Stomach (tissue), 9 donors: ENCODE measurements around the gene PLEKHG5. TPM values are rescaled to one million over a fixed set of nuclear protein-coding genes. Genes with fewer than 3 reads are reported as not detected.

Experiments used
- DNase-seq, 2 donors: peaks; one replicate each; pipeline versions ENCODE4 v3.0.0 to v3.0.0-alpha.2; 2013 to 2019
- H3K27ac ChIP-seq, 5 donors: fragments of 200-600 bp in 4 of 5; sonication (generic) in 4 of 5; one replicate each; pipeline ENCODE4 v1.5.1; 2013 to 2019; ENCODE audit warnings: mild to moderate bottlenecking in 1 of 5, moderate library complexity in 1 of 5
- H3K27me3 ChIP-seq, 3 donors: fragments of 200-600 bp; sonication (generic); one replicate each; pipeline ENCODE4 v1.5.1; 2017 to 2019; ENCODE audit warnings: mixed run types in 1 of 3
- H3K36me3 ChIP-seq, 4 donors: fragments of 200-600 bp; sonication (generic); 1 replicate in 3 of 4; 2 replicates in 1 of 4; pipeline ENCODE4 v1.5.1; 2016 to 2019
- H3K4me1 ChIP-seq, 4 donors: fragments of 200-600 bp; sonication (generic); one replicate each; pipeline ENCODE4 v1.5.1; 2016 to 2019
- H3K4me3 ChIP-seq, 4 donors: fragments of 200-600 bp; sonication (generic) in 3 of 4; one replicate each; pipeline ENCODE4 v1.5.1; 2016 to 2019; ENCODE audit warnings: mild to moderate bottlenecking in 1 of 4
- H3K9me3 ChIP-seq, 4 donors: fragments of 200-600 bp; sonication (generic); one replicate each; pipeline ENCODE4 v1.5.1; 2016 to 2019
- CTCF ChIP-seq, 7 experiments: fragments of 450-650 bp in 4 of 7; fragments of 200-600 bp in 3 of 7; sonication (generic) in 3 of 7; IDR thresholded peaks; one replicate each; pipeline ENCODE4 v1.5.1; 2016 to 2019; ENCODE audit warnings: antibody characterized with exemption in 7 of 7, control low read depth in 2 of 7, mild to moderate bottlenecking in 1 of 7
- EP300 ChIP-seq: sonication (generic); formaldehyde crosslinking; IDR thresholded peaks from one replicate; pipeline ENCODE4 v1.6.1; 2017; ENCODE audit warnings: antibody characterized with exemption
- POLR2A ChIP-seq, 4 donors: fragments of 450-650 bp; IDR thresholded peaks; one replicate each; pipeline ENCODE4 v1.6.1; 2016; ENCODE audit warnings: antibody characterized with exemption in 4 of 4, control low read depth in 2 of 4, mild to moderate bottlenecking in 1 of 4, moderate library complexity in 1 of 4
- POLR2AphosphoS5 ChIP-seq, 3 donors: sonication (generic); formaldehyde crosslinking; IDR thresholded peaks; one replicate each; pipeline ENCODE4 v1.6.1; 2016; ENCODE audit warnings: antibody characterized with exemption in 3 of 3
- WGBS, 5 donors: extraction: QIAGEN DNeasy Blood & Tissue Kit in 3 of 5; methylation state at CpG; one replicate each; pipeline versions ENCODE4 v1.1.5 to v1.1.7; 2013 to 2018; 5-methylcytosine and 5-hydroxymethylcytosine counted together
- intact Hi-C: fragments of 100-400 bp; cut with DNase I; formaldehyde crosslinking; loops from one replicate; pipeline ENCODE4 v1.15.1; 2023; ENCODE audit warnings: low total_unique reads
- polyA plus RNA-seq, 3 donors: library from polyadenylated mRNA; stranded (reverse); fragments of 200-250 nt; gene quantifications; one replicate each; pipeline ENCODE4 v1.2.3, GENCODE V29; 2013
- total RNA-seq, 5 donors: library from RNA; depleted of rRNA; stranded (reverse); fragments of >200 nt; gene quantifications; one replicate each; pipeline versions ENCODE4 v1.1.0 to v1.2.3, GENCODE V29; 2014 to 2016
- donor health status: healthy with polysubstance abuse.
- donor health status: Bipolar disorder and iron deficiency.
- donor health status: healthy.

The PLEKHG5 gene
- total and polyA plus RNA-seq, 8 donors = 1.4 to 58.8 (median 7.4) TPM

GRCh38 chr1:6534248-6534822, 42.9 kb upstream of the PLEKHG5 start:
- no peak overlapping the region for H3K4me3 ChIP-seq
- H3K4me1 ChIP-seq = peaks cover 0 to 5% (median 2%) of the 10 kb centered on the region in 4 donors
- WGBS, 5 donors = 90 to 94% (median 92%) methylated on average over 8 of the region's 8 CpGs
- peaks cover 44 to 90% (median 83%) of the 10 kb centered on the region in 4 donors for H3K36me3 ChIP-seq
- intact Hi-C loops = no loop called here
- DNase-seq = no peak
- no peak for TF ChIP-seq POLR2AphosphoS5 (IDR thresholded peaks at IDR 0.05)
- TF ChIP-seq POLR2A (IDR thresholded peaks at IDR 0.05) = no peak
- no peak for TF ChIP-seq EP300
- TF ChIP-seq CTCF (IDR thresholded peaks at IDR 0.05) = no peak
- H3K9me3 ChIP-seq = no peaks in the 10 kb centered on the region
- H3K27ac ChIP-seq = no peak overlapping the region
- H3K27me3 ChIP-seq = no peaks in the 10 kb centered on the region

DNA sequence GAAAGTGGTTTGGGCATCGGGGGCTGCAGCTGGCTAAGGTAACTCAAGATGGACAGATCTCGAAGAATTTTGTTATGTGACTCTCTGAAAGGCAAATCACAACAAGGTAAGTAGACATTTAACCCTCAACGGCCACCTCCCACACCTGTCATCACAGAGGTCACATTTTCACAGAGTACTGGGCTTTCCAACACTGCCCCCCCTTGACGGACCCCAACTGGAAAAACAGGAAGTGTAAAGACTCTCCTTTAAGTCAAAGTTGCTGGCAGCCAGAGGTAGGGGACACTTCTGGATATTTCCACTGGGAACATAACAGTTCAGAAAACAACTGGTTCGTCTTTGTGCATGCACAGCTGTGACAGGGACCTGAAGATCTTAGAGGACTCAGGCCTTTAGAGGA, 40.5 kb upstream of the PLEKHG5 start:
- H3K4me1 ChIP-seq = peaks cover 0 to 5% (median 2%) of the 10 kb centered on the region in 4 donors
- WGBS, 5 donors = 86 to 96% (median 89%) methylated on average over 5 of the region's 5 CpGs
- H3K4me3 ChIP-seq = no peak overlapping the region
- H3K27me3 ChIP-seq = no peaks in the 10 kb centered on the region
- intact Hi-C loops = no loop called here
- no peak overlapping the region for H3K27ac ChIP-seq
- H3K9me3 ChIP-seq = no peaks in the 10 kb centered on the region
- no peak for DNase-seq
- TF ChIP-seq EP300 = no peak
- no peak for TF ChIP-seq POLR2A (IDR thresholded peaks at IDR 0.05)
- TF ChIP-seq CTCF (IDR thresholded peaks at IDR 0.05) = no peak
- no peak for TF ChIP-seq POLR2AphosphoS5 (IDR thresholded peaks at IDR 0.05)
- peaks cover 64 to 97% (median 95%) of the 10 kb centered on the region in 4 donors for H3K36me3 ChIP-seq

GRCh38 chr1:6530504-6531160, 39.2 kb upstream of the PLEKHG5 start:
- DNase-seq = no peak
- Histone ChIP-seq H3K27ac (no peak overlapping the region), H3K27me3 (no peaks in the 10 kb centered on the region), H3K9me3 (no peaks in the 10 kb centered on the region), H3K4me3 (no peak overlapping the region), H3K4me1 (peaks cover 0 to 5% (median 2%) of the 10 kb centered on the region in 4 donors), H3K36me3 (peaks cover 78 to 99% (median 98%) of the 10 kb centered on the region in 4 donors)
- intact Hi-C loops = no loop called here
- no peak for TF ChIP-seq CTCF (IDR thresholded peaks at IDR 0.05)
- TF ChIP-seq POLR2AphosphoS5 (IDR thresholded peaks at IDR 0.05) = no peak
- TF ChIP-seq EP300 = no peak
- 94 to 98% (median 98%) methylated on average over 13 of the region's 13 CpGs for WGBS, 5 donors

DNA sequence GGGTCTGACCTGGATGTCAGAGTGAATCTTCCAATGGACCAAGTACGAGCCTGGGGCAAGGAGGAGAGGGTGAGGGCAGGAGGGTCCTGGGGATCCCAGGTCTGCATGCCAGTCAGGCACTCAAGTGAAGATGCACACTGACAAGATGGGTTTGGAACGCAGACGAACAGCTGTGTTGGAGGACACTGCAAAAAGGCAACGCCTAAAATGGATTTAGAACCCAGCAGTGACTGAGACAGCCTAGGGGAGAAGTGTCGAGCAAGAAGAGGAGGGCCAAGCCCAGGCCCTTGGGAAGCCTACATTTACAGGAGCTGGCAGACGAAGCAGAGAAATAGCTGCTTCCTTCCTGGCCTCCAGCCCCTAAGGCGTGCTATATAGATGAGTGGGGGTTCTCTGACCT, 37.0 kb upstream of the PLEKHG5 start:
- DNase-seq = no peak
- Histone ChIP-seq H3K27me3 (no peaks in the 10 kb centered on the region), H3K27ac (no peak overlapping the region), H3K36me3 (peaks cover 79 to 100% (median 96%) of the 10 kb centered on the region in 4 donors), H3K4me1 (no peaks in the 10 kb centered on the region), H3K9me3 (no peaks in the 10 kb centered on the region), H3K4me3 (no peak overlapping the region)
- 86 to 90% (median 90%) methylated on average over 7 of the region's 7 CpGs for WGBS, 5 donors
- intact Hi-C loops = no loop called here
- TF ChIP-seq POLR2A (IDR thresholded peaks at IDR 0.05) (no peak), EP300 (no peak), CTCF (IDR thresholded peaks at IDR 0.05) (no peak), POLR2AphosphoS5 (IDR thresholded peaks at IDR 0.05) (no peak)
